CD4-positive, alpha-beta T cell treated with Interleukin-10 for 1 hour (primary cell): ENCODE data around the gene TGFB1.

Experiments used
- DNase-seq: peaks from one replicate; pipeline ENCODE4 v3.0.0-alpha.2; 2020

The TGFB1 gene

GRCh38 chr19:41319500-41320184, 34.1 kb downstream of the TGFB1 start:
- DNase-seq, result no peak

GRCh38 chr19:41318696-41319499, 34.8 kb downstream of the TGFB1 start:
- DNase-seq, result no peak

DNA sequence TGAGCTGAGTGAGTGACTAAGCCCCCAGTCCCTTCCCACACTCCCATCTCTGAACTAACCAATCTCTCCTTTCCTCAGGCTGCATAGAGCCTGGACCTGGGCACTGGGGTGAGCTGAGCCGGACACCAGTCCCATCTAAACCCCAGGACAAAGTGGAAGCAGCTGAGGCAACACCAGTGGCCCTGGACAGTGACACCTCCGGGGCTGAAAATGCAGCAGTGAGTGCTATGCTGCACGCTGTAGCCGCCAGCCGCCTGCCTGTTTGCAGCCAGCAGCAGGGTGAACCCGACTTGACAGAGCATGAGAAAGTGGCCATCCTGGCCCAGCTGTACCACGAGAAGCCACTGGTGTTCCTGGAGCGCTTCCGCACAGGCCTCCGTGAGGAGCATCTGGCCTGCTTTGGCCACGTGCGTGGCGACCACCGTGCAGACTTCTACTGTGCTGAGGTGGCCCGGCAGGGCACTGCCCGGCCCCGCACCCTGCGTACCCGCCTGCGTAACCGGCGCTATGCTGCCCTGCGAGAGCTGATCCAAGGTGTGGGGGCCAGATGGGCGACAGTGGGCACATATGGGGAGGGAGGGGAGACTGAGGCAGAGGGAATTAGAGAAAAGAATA, 37.3 kb downstream of the TGFB1 start:
- no peak for DNase-seq

DNA sequence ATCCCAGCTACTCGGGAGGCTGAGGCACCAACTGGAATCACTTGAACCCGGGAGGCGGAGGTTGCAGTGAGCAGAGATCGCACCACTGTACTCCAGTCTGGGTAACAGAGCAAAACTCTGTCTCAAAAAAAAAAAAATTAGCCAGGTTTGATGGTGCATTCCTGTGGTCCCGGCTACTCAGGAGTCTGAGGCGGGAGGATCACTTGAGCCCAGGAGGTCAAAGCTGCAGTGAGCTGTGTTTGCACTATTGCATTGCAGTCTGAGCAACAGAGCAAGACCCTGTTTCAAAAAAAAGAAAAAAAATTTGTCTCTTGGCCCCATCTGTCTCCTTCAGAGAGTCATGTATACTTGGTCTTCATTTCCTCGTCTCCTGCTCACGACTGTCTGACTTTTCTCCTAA, 42.1 kb downstream of the TGFB1 start:
- DNase-seq, result no peak

GRCh38 chr19:41311072-41311471, 42.6 kb downstream of the TGFB1 start:
- DNase-seq, result no peak

GRCh38 chr19:41310033-41310831, 43.5 kb downstream of the TGFB1 start, which contains the start of gene CCDC97:
Gene CCDC97 (plus strand): TSS chr19:41310172. CDS start chr19:41310311, 139 bp downstream.
- DNase-seq, result peak; percentile 91

DNA sequence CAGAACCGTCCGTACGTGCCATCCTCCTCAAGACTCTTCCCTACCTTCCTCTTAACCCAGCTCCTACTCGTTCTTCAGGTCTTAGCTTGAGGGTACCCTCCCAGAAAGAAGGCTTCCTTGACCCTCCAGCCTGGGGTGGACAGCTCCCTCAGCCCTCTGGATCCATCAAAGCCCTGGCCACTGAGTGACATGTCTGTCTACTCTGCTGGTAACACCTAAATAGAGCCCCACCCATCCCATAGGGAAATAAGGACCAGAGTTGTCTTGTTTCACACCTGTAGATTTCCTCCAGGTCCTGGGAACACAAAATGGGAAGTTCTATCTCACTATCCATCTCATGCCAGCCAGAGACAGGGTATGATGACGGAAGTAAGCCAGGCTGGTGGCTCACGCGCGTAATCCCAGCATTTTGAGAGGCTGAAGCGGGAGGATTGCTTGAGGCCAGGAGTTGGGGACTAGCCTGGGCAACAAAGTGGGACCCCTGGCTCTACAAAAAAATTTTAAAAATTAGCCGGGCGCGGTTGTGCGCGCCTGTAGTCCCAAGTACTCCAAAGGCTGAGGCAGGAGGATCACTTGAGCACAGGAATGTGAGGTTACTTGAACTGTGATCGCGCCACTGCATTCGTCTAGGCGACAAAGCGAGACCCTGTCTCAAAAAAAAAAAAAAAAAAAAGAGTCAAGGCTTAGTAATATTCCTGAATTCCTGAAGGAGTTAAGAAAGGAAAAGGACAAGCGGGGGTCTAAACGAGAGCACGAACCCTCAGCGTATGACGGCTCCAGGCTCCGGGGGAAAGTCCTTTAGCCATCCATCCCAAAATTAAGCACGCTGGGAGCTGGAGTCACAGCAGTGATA, 44.3 kb downstream of the TGFB1 start:
- DNase-seq, result no peak

DNA sequence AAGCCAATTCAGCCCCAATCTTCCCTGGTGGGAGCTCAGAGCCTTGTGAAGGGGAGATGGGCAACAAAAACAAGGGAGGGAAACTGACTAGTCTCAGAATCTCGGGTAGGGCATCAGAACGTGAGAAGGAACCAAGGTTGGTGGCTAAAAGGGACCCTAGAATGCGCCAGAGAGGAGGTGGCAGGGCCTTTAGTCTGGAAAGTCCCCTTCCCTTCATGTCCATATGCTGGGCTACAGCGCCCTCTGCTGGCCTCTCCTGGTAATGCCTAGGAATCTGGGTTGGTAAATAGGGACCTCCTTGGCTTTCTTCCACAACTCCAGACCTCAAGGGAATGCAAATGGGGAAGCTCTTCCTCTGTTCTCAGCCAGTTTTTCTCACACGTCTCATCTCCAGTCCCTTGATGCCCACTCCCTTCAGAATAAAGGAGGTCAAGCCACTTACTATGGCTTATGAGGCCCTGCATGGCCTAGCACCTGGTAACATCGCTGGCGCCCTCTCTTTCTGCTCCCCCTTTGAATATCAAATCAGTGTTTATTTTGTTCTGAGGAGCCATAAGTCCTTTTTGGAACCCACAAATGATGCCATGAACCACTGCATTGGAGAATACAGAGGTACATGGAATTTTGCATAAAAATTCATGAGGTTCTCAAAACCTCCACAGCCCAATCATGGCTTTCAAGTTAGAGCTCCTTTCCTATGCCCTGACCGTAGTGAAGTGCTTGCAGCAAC, 45.1 kb downstream of the TGFB1 start:
- DNase-seq, result peak; percentile 93

DNA sequence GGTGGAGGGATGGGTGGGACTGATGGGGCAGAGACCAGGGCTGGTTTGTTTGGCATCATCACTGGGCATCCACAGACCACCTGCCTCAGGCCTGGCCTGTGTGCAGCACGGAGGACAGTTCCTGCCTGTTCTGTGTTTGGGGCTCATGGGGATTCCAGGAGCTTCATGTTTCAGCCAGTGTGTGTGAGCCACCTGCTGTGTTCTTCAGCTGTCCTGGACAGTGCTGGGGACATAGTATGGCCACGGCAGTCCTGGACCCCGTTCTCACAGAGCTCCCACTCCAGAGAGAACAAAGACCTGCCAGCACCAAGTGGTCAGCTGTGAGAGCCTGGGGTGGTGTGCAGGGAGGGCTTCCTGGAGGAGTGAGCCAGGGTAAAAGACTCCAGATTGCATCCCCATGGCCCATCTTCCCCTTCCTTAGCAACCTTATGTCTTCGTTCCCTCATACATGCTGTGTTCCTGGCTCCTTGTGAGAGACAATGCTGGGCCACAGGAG, 45.7 kb downstream of the TGFB1 start:
- no peak for DNase-seq

- DNase-seq, result peak; percentile 65
Observed at GRCh38 chr19:41307090-41307875, 46.4 kb downstream of the TGFB1 start.

DNA sequence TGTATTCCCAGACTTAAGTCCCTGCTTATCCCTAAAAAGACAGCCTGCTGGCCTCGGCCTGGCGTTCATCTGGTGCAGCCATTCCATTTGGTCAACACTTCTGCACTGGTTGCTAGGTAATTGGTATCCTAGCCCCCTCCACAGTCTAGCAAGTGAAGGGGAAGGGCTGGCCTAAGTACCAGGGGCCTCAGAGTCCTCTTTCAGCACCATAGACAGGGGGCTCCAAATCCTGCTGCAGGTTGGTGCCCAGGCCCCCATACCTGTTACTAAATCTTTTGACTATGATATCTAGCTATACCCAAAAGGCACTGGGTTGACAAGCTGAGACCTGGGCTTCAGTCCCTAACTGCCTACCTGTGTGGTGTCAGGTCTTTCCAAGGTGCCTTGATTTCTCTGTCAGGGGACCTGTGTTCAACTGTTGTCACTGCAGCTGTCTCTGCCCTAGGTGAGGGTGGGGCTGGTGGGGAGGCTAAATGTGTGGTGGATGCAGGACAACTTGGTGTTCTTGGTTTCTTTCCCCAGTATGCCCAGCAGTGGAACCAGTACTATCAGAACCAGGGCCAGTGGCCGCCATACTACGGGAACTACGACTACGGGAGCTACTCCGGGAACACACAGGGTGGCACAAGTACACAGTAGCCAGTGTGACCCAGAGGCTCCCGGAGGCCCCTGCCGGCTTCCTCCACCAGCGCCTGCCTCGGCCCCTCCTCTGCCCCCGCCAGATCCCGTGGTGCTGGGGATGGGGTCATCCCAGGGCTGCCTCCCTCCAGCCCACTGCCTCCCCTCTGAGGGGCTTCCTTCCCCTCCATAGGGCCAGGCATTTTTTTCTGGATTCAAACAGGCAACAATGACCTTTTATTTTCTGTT, 47.6 kb downstream of the TGFB1 start:
- no peak for DNase-seq

GRCh38 chr19:41304706-41305483, 48.8 kb downstream of the TGFB1 start:
- no peak for DNase-seq

- peak; percentile 62 for DNase-seq
Observed at GRCh38 chr19:41303954-41304353, 49.8 kb downstream of the TGFB1 start.

- DNase-seq, result peak; percentile 79
Observed at GRCh38 chr19:41302624-41303351, 50.9 kb downstream of the TGFB1 start.

DNA sequence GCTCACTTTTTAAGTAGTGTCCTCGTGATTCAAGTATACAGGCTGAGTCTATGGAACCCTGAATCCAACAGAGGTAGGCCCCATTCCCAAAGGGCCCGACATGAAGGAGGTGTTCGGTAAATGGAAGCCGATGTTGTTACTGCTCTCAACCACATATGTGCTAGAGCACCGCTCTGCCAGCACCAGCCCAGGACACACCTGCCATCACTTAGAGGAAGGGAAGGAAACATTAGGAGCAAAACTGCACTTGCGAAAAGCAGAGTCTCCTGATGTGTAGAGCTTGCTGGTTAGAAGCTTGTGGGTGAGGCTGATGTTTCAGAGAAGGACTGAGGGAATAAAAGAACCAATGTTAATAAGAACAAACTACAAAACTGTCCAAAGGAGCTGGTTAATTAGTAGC, 53.2 kb downstream of the TGFB1 start:
- DNase-seq, result no peak

DNA sequence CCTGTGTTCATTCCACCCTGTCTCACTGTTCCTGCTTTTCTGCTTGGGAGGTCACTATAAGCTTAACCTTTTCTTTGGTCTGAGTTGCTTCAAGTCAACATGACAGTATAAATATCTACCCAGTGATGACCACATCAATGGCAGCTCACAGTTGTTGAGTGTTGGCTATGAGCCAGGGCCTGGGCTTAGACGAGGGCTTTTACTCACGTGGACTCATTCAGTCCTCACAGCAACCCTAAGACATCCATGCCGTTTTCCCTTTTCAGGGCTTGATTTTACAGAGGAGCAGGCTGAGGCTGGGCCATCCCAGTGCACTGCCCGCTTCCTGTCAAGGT, 54.0 kb downstream of the TGFB1 start:
- peak; percentile 65 for DNase-seq

DNA sequence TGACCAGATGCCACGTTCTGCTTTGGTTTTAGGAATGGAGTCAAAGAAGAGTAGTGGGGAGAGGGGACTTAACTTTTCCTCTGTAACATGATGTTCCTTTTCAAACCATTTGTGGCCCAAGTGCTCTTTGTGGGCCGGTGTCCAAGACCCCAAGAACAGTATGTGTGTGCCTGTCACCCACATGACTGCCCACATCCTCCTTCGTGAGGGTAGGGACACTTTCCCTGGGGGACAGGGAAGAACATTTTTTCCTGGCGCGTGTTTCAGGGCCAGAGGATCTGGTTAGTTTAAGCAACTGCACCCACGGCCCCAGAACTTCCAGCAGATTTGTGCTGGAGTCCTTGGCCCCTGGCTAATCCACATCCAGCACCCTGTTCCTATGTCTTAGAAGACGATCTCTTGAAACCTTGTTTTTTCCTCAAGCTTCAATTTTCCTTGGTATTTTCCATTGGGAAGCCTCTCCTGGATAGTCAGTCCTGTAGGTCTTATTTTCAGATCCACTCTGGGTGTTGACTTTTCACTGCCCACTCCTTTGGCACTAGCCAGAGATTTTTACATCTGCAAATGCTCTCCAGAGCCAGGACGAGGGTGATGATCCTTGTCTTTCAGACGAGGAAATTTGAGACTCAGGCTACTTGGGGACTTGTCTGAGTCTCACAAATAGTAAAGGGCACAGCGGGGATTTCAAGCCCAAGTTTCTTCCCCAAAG, 54.5 kb downstream of the TGFB1 start:
- no peak for DNase-seq
